Measurements from ENCODE around the gene MAP4K5. TPM values are rescaled to one million over a fixed set of nuclear protein-coding genes. Genes with fewer than 3 reads are reported as not detected.
"Not testable (repeated sequence)": the region's sequence is repeated elsewhere in the genome, so short reads cannot be mapped to it uniquely, and the experiment has no call there.

MAP4K5 gene
- total RNA-seq = 10 to 100 TPM; 28.3 to 28.6 TPM

GRCh38 chr14:50532502-50533240, at the start of gene MAP4K5:
Gene MAP4K5, minus strand, starts transcription at chr14:50532569. Its CDS starts 520 bp downstream, at chr14:50532049.
- peak within 1 kb of the TSS; percentile 91 for H3K4me3 Mint-ChIP-seq
- ChIA-PET POLR2A (interaction anchor here (0.6 to 1.2 kb wide), 4 partner anchors 168 to 716 kb away, joined by 3 read pairs; no protein-coding TSS in a partner anchor), CTCF (interaction anchor here (0.7 to 3.0 kb wide), 14 partner anchors 8 to 278 kb away, joined by 3 to 31 read pairs (median 4); partner anchors contain the start of genes DMAC2L and L2HGDH)
- no peaks in the 10 kb centered on the region for H3K9me3 Mint-ChIP-seq (ENCODE audit: insufficient read depth)
- DNase-seq (peak; percentile 90), ATAC-seq (peak; percentile 96)
- H3K36me3 Mint-ChIP-seq (ENCODE audit: low read depth) = peaks cover 5% of the 10 kb centered on the region
- peaks cover 3% of the 10 kb centered on the region for H3K27me3 Mint-ChIP-seq (ENCODE audit: low read depth)
- H3K4me1 Mint-ChIP-seq (ENCODE audit: low read depth) = peaks cover 47% of the 10 kb centered on the region
- H3K27ac Mint-ChIP-seq = peak within 1 kb of the TSS; percentile 84

DNA sequence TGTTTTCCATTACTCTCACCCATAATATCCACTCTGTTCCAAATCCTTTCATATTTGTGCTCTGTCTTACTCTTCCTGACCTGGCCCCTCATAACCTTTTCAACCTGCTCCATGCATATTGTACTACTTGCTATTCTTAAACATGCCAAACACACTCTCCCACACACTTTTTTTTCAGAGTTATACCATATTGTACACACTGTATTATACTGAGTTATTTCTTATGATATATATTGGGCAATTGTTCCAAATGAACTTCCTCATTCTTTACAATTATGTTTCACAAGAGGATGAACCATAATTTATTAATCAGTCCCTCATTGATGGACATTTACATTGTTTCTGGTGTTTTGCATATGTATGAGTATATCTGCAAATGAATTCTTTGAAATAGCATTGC, 46.1 kb upstream of the MAP4K5 start:
- H3K27ac Mint-ChIP-seq = no peak overlapping the region
- ATAC-seq = no peak
- no peak overlapping the region for H3K4me3 Mint-ChIP-seq
- H3K27me3 Mint-ChIP-seq (ENCODE audit: low read depth) = peaks cover 6% of the 10 kb centered on the region
- H3K9me3 Mint-ChIP-seq (ENCODE audit: insufficient read depth) = no peaks in the 10 kb centered on the region
- H3K36me3 Mint-ChIP-seq (ENCODE audit: low read depth) = no peaks in the 10 kb centered on the region
- no peaks in the 10 kb centered on the region for H3K4me1 Mint-ChIP-seq (ENCODE audit: low read depth)
- DNase-seq = no peak
- CTCF ChIA-PET = no interaction called here
- POLR2A ChIA-PET = no interaction called here

GRCh38 chr14:50577982-50578381, 45.6 kb upstream of the MAP4K5 start:
- Mint-ChIP-seq H3K4me3 (no peak overlapping the region), H3K36me3 (ENCODE audit: low read depth) (no peaks in the 10 kb centered on the region), H3K9me3 (ENCODE audit: insufficient read depth) (no peaks in the 10 kb centered on the region), H3K27ac (no peak overlapping the region), H3K27me3 (ENCODE audit: low read depth) (peaks cover 6% of the 10 kb centered on the region), H3K4me1 (ENCODE audit: low read depth) (no peaks in the 10 kb centered on the region)
- ATAC-seq = no peak
- POLR2A ChIA-PET = no interaction called here
- DNase-seq = no peak
- CTCF ChIA-PET = no interaction called here

GRCh38 chr14:50575769-50576168, 43.4 kb upstream of the MAP4K5 start:
- Mint-ChIP-seq H3K27me3 (ENCODE audit: low read depth) (peaks cover 7% of the 10 kb centered on the region), H3K27ac (no peak overlapping the region), H3K4me1 (ENCODE audit: low read depth) (no peaks in the 10 kb centered on the region), H3K4me3 (no peak overlapping the region), H3K9me3 (ENCODE audit: insufficient read depth) (peaks cover 3% of the 10 kb centered on the region), H3K36me3 (ENCODE audit: low read depth) (no peaks in the 10 kb centered on the region)
- ATAC-seq = no peak
- no peak for DNase-seq
- ChIA-PET POLR2A (no interaction called here), CTCF (interaction anchor here (1.1 kb wide), 1 partner anchor 44 kb away, joined by 3 read pairs; no protein-coding TSS in a partner anchor)

DNA sequence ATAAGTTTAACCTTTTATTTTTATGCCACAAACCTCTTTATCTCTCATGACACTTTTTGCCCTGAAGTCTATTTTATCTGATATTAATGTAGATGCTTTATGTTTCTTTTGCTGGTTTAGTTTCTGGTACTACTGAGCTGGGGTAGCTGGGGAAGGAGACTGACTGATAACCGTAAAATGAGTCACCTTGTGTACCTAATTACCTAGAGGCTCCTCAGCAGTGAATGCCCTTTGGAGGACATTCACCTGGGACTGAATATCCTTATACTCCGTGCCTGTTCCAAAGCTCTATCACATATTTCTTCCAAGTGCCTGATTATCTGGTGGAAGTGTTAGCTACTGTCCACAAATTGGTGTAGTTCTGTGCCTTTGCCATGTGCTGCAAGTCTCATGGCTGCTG, 41.5 kb upstream of the MAP4K5 start:
- peaks cover 12% of the 10 kb centered on the region for H3K9me3 Mint-ChIP-seq (ENCODE audit: insufficient read depth)
- POLR2A ChIA-PET = interaction anchor here (1.0 kb wide), 1 partner anchor 46 kb away, joined by 4 read pairs; no protein-coding TSS in a partner anchor
- H3K4me3 Mint-ChIP-seq = no peak overlapping the region
- H3K36me3 Mint-ChIP-seq (ENCODE audit: low read depth) = peaks cover 5% of the 10 kb centered on the region
- DNase-seq (no peak), ATAC-seq (no peak)
- H3K27ac Mint-ChIP-seq = no peak overlapping the region
- H3K4me1 Mint-ChIP-seq (ENCODE audit: low read depth) = no peaks in the 10 kb centered on the region
- peaks cover 5% of the 10 kb centered on the region for H3K27me3 Mint-ChIP-seq (ENCODE audit: low read depth)
- CTCF ChIA-PET = interaction anchor here (1.3 to 1.7 kb wide), 2 partner anchors 31 to 202 kb away, joined by 4 read pairs; no protein-coding TSS in a partner anchor

- DNase-seq (no peak), ATAC-seq (no peak)
- Mint-ChIP-seq H3K4me1 (ENCODE audit: low read depth) (no peaks in the 10 kb centered on the region), H3K36me3 (ENCODE audit: low read depth) (peaks cover 5% of the 10 kb centered on the region), H3K9me3 (ENCODE audit: insufficient read depth) (peaks cover 16% of the 10 kb centered on the region), H3K27ac (no peak overlapping the region), H3K27me3 (ENCODE audit: low read depth) (peaks cover 2% of the 10 kb centered on the region), H3K4me3 (no peak overlapping the region)
- ChIA-PET CTCF (interaction anchor here (1.1 to 2.3 kb wide), 2 partner anchors 10 to 204 kb away, joined by 3 to 9 read pairs; partner anchors contain the start of gene ATL1), POLR2A (no interaction called here)
These were observed 37.4 kb upstream of the MAP4K5 start for GRCh38 chr14:50569714-50570274.

DNA sequence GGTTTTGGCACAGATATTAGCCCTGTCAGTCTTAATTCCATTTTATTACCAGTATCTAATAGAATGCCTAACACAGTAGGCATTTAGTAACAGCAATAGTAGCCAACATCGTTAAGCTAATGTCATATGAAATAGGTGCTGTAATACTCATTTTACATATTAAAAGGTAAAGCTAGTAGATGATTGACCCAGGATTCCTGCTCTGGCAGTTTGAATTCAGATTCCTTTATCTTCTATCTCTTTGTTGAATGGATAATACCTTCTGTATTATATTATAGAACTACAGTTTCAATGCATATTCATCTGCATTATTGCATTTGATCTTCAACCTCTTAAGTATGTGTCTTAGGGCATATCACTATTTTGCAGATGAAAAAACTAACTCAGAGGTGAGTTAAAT, 30.5 kb upstream of the MAP4K5 start:
- CTCF ChIA-PET = interaction anchor here (1.1 kb wide), 1 partner anchor 23 kb away, joined by 3 read pairs; no protein-coding TSS in a partner anchor
- H3K4me1 Mint-ChIP-seq (ENCODE audit: low read depth) = peaks cover 12% of the 10 kb centered on the region
- no peaks in the 10 kb centered on the region for H3K9me3 Mint-ChIP-seq (ENCODE audit: insufficient read depth)
- POLR2A ChIA-PET = no interaction called here
- no peak overlapping the region for H3K27ac Mint-ChIP-seq
- peaks cover 35% of the 10 kb centered on the region for H3K27me3 Mint-ChIP-seq (ENCODE audit: low read depth)
- H3K4me3 Mint-ChIP-seq = no peak overlapping the region
- DNase-seq = no peak
- no peak for ATAC-seq
- H3K36me3 Mint-ChIP-seq (ENCODE audit: low read depth) = no peaks in the 10 kb centered on the region

DNA sequence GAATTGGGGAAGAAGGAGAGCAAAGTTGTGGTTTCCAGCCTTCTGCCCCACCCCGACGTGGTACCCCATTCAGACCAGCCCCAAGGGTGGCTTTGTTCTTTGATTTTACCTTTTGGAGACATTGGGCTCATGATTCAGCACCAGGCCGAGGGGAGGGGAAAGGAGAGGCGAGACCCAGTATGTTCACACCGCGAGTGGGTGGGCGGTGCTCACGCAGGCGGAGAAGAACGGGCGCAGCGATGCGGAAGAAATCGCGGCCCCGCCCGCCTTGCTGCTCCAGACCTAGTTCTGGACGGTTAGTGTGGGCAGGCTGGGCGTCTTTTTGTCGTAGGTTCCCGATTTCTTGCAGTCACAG, 28.5 kb upstream of the MAP4K5 start:
- Mint-ChIP-seq H3K4me1 (ENCODE audit: low read depth) (peaks cover 12% of the 10 kb centered on the region), H3K4me3 (peak overlapping the region; percentile 76), H3K9me3 (ENCODE audit: insufficient read depth) (no peaks in the 10 kb centered on the region), H3K27me3 (ENCODE audit: low read depth) (peaks cover 47% of the 10 kb centered on the region), H3K36me3 (ENCODE audit: low read depth) (no peaks in the 10 kb centered on the region), H3K27ac (no peak overlapping the region)
- ChIA-PET CTCF (interaction anchor here (0.9 to 1.4 kb wide), 3 partner anchors 202 to 299 kb away, joined by 3 to 6 read pairs (median 3); no protein-coding TSS in a partner anchor), POLR2A (no interaction called here)
- ATAC-seq (peak; percentile 57), DNase-seq (peak; percentile 47)

- Mint-ChIP-seq H3K9me3 (ENCODE audit: insufficient read depth) (no peaks in the 10 kb centered on the region), H3K27ac (no peak within 1 kb of the TSS), H3K4me3 (peak within 1 kb of the TSS; percentile 76), H3K36me3 (ENCODE audit: low read depth) (no peaks in the 10 kb centered on the region), H3K27me3 (ENCODE audit: low read depth) (peaks cover 51% of the 10 kb centered on the region), H3K4me1 (ENCODE audit: low read depth) (peaks cover 12% of the 10 kb centered on the region)
- CTCF ChIA-PET = interaction anchor here (1.1 to 1.5 kb wide), 3 partner anchors 9 to 300 kb away, joined by 3 to 9 read pairs (median 6); no protein-coding TSS in a partner anchor
- POLR2A ChIA-PET = interaction anchor here (0.6 kb wide), 1 partner anchor 44 kb away, joined by 3 read pairs; no protein-coding TSS in a partner anchor
- peak; percentile 84 for ATAC-seq
- peak; percentile 64 for DNase-seq
These were observed 27.9 kb upstream of the MAP4K5 start, which contains the start of gene ATL1 for GRCh38 chr14:50559990-50560930. Gene ATL1, plus strand, starts transcription at chr14:50560145. Its CDS starts 121 bp downstream, at chr14:50560266.

DNA sequence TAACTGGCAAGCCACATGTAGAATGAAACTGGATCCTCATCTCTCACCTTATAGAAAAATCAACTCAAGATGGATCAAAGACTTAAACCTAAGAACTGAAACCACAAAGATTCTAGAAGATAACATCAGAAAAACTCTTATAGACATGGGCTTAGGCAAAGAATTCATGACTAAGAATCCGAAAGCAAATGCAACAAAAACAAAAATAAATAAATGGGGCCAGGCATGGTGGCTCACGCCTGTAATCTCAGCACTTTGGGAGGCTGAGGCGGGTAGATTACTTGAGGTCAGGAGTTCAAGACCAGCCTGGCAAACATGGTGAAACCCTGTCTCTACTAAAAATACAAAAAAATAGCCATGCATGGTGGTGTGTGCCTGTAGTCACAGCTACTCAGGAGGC, 20.4 kb upstream of the MAP4K5 start:
- H3K9me3 Mint-ChIP-seq (ENCODE audit: insufficient read depth); H3K27ac Mint-ChIP-seq; H3K4me1 Mint-ChIP-seq (ENCODE audit: low read depth); DNase-seq; CTCF ChIA-PET; H3K36me3 Mint-ChIP-seq (ENCODE audit: low read depth); ATAC-seq; H3K4me3 Mint-ChIP-seq: not testable (repeated sequence)
- peaks cover 48% of the 10 kb centered on the region for H3K27me3 Mint-ChIP-seq (ENCODE audit: low read depth)
- POLR2A ChIA-PET = interaction anchor here (0.8 kb wide), 1 partner anchor 240 kb away, joined by 4 read pairs; no protein-coding TSS in a partner anchor

GRCh38 chr14:50551877-50552276, 19.5 kb upstream of the MAP4K5 start:
- POLR2A ChIA-PET = no interaction called here

More at GRCh38 chr14:50551877-50552276, 19.5 kb upstream of the MAP4K5 start:
- H3K27me3 Mint-ChIP-seq (ENCODE audit: low read depth) = peaks cover 41% of the 10 kb centered on the region
- H3K27ac Mint-ChIP-seq = no peak overlapping the region
- DNase-seq (no peak), ATAC-seq (no peak)
- no peaks in the 10 kb centered on the region for H3K36me3 Mint-ChIP-seq (ENCODE audit: low read depth)
- CTCF ChIA-PET = no interaction called here
- H3K4me1 Mint-ChIP-seq (ENCODE audit: low read depth) = peaks cover 6% of the 10 kb centered on the region
- peaks cover 5% of the 10 kb centered on the region for H3K9me3 Mint-ChIP-seq (ENCODE audit: insufficient read depth)
- H3K4me3 Mint-ChIP-seq = no peak overlapping the region
